Stimulated activated CD4-positive, alpha-beta T cell treated with anti-CD3 and anti-CD28 coated beads, TNF-alpha, amount 100 ng/mL, for 24 hours (primary cell): ENCODE data around the gene RALGAPA2.

Source experiments
- DNase-seq, 3 experiments: peaks; one replicate each; pipeline ENCODE4 v3.0.0-alpha.2; 2020; ENCODE audit warnings: low read depth in 3 of 3

The RALGAPA2 gene

GRCh38 chr20:20712474-20713243 is at the start of gene RALGAPA2:
Gene RALGAPA2, minus strand, starts transcription at chr20:20712644. Its CDS starts 164 bp downstream, at chr20:20712480.
- peak; percentile 91 to 94 (median 92) for DNase-seq

GRCh38 chr20:20761301-20761700 is 48.9 kb upstream of the RALGAPA2 start:
- DNase-seq, result no peak

- DNase-seq, result no peak
These were observed 46.7 kb upstream of the RALGAPA2 start for GRCh38 chr20:20759132-20759531.

DNA sequence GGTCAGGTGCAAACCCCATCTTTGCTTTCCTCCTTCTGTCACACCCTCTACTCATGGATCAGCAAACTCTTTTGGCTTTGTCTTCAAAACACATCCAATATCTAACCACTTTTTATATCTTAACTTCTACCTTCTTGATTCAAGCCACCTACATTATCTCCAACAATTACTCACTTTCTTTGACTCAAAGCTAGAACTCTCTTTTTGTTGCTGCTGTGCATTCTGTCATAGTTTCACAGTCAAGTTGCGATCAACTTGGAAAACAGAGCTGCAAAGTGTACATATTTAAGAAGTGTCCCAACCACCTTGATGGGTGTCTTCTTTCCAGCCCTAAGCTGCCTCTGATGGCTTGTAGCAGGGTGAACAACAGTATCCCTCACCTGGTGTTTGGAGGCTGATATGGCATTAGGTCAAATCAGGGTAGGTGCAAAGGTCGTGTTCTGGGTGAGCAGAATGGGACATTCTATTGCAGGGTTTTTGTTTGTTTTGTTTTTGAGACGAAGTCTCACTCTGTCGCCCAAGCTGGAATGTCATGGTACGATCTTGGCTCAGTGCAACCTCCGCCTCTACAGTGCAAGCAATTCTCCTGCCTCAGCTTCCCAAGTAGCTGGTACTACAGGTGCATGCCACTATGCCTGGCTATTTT is 43.4 kb upstream of the RALGAPA2 start:
- no peak for DNase-seq

DNA sequence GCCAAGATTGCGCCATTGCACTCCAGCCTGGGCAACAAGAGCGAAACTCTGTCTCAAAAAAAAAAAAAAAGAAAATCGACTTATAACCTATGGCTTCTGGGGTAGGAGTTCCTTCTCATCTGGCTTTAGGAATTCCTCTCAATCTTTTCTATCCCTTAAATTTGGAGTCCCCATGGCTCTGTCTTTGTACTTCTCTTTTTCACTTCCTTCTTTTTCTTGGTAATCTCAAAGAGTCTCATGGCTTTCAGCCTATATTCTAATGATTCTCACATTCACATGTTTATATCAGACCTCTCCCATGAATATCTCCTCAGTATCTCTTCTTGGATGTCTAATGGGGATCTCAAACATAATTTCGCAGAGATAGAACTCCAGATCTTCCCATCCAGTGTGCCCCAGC is 42.8 kb upstream of the RALGAPA2 start:
- no peak for DNase-seq

- DNase-seq, result no peak
These were observed 42.3 kb upstream of the RALGAPA2 start for GRCh38 chr20:20754714-20755113.

DNA sequence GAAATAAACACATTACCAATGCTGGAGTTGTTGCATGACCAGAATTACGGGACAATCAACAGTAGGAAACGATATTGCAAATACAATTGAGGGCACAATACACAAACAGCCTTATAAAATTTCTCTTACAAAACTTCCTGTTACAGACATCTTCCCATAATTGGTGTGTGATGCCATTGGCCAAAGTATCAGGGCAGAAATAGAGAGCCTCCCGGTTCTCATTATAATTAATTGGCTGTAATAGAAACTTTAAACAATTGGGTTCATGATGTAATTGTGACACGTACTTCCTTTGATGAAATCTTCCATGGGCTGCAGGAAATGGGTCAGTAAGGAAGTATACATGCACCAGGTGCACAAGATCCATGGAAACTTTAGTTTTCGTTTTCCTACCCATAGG is 40.3 kb upstream of the RALGAPA2 start:
- DNase-seq, result no peak

DNA sequence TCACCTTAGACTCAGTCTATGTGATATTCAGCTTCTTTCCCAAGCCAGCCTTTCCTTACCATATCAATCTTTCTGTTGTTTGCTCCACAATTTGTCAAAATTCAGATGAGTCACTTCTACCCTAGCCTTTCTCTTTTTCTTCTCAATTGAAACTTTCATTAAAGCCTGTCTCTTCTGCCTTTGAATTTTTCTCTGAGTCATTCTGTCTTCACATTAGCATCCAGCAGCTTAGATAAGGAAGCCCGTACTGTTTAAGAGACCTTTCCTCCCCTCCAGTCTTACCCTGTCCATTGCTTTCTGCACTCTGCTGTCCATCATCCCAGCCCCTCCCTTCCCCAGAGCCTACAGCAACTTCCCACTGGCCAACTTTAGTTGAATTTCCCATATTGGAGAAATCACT is 34.9 kb upstream of the RALGAPA2 start:
- DNase-seq, result no peak

DNA sequence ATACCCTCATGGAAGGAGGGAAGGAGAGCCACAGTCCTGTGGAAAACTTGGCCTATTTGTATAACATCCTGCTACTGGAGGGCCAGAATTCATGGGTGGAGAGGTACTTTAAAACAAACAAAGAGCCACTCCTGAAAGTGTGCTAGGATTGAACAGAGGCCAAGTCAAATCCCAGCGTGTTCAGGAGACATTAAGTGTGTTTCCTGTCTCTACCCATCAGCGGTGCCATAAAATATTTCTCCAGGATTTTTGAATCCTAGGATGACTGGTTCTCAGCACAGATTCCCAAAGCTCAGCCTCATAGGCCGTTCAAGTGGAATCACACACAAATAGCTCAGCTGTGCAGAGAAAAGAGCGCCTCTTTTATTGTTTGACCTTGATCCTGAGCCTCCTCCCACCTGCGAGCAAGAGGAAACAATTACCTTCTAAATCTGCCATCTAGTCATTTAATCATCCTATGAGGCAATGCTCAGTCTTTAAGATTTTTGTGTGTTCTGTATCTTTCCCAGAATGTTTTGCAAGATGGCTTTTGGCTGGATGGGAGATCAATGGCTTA is 31.8 kb upstream of the RALGAPA2 start:
- DNase-seq, result no peak

GRCh38 chr20:20743511-20744169 is 31.2 kb upstream of the RALGAPA2 start:
- DNase-seq, result no peak

DNA sequence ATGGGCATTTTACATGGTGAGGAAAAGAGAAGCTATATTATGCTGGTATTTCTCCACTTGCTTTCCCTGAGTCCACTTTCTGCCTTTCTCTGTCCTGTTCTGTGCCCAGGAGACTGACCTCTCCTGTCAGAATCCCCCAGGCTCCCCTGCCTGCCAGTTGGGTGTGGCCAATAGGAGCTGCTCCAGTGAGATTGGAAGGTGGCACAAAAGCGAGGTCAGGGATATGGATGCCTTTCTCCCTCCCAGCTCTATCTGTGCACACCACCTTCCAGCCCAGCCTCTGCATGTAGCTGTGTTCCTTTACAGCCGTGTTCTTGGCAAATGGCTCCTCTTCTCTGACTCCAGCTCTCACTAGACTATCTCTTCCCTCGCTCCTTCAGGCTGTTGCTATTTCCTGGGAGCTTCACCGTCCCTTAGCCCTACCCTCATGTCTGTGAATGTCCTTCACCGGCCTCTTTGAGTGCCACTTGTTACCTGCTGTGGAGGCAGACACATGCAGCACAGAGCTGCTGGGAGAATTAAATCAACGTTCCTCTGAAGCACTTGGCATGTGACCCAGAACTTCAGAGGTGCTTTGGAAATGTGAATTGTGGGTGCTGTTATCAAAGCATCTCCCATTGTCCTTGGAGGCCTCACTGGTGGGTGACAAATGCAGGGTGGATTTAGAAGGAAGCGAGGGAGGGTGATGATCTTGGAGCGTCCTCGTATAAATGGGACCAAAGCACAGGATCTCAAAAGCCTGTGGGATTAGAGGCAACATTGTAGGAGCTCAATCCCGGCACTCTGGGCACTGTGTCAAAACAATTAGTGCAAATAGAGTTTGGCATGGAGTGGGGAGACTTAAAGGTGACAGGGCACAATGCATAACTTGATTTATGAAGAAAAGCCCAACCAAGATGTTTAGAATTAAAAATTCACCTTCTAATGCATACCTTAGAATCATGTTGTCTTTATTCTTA is 28.9 kb upstream of the RALGAPA2 start:
- no peak for DNase-seq

DNA sequence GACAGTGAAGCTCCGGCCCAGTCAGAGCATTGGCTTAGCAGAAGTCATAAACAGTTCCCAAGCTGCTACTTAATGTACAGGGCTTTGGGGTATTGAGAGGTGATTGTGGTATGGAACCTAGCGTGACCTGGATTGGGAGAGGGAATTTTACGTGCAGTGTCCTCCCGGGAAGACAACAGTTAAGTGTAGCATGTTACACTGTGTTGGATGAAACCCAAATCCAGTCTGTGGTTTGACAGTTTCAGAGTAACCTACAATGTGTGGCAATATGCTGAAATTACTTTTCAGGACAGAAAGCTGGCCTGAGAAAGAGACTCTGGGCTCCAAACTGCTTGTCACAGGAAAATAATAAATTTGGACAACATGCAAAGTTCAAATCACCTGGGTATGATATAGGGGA is 28.1 kb upstream of the RALGAPA2 start:
- DNase-seq, result no peak

- no peak for DNase-seq
These were observed 24.7 kb upstream of the RALGAPA2 start for GRCh38 chr20:20737158-20737557.

DNA sequence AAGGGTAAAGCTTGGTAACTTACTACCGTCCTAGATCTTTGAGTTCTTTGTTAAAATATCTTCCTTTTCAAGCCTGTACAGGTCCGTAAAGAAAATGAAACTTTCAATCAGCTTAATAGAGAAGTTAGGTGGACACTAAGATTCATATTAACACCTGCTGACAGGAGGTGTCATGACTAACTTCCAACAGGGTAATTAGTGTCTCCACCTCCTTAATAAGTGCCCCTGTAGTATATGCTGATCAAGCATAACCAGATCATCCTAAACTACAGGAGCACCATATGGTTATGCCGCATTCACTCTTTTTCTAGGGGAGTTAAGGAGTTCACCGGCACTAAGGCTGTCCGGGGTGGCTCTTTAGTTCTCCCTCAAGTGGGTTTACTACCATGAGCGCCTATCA is 23.9 kb upstream of the RALGAPA2 start:
- no peak for DNase-seq

GRCh38 chr20:20734475-20734948 is 22.1 kb upstream of the RALGAPA2 start:
- DNase-seq, result no peak

DNA sequence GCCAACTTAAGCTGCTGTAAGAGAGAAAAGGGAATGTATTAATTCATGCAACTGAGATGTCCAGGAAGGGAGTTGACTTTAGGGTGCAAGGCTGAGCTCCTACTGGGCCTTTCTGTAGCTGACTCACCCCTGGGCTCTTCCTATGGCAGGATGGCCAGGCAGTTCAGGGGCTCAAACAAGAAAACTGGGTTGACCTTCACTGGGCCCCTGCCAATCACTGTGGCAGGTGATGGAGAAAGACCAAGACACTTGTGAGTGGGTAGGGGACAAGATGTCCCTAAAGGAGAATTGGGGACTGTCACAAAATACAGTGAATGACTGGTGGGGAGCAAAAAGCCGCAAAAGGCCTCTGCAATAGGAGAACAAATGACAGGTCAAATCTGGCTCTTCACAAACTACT is 21.5 kb upstream of the RALGAPA2 start:
- DNase-seq, result no peak

DNA sequence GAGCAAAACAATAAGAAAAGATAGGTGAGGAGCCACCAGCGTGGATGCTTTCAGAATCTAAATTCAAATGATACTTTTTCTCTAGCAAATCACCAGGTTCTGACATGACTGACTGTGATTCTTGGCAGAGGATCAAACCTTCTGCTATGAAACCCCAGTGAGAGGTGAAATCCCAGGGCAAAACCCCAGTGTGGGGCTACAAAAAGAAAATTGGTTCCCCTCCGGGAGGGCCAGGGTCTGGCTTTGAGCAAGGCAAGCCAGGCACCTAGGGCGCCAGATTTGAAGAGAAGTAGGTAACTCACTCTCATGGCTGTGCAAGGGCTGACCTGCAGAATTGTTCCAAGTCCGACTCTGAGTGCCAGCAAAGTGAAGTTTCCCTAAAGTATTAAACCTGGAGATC is 20.2 kb upstream of the RALGAPA2 start:
- no peak for DNase-seq

DNA sequence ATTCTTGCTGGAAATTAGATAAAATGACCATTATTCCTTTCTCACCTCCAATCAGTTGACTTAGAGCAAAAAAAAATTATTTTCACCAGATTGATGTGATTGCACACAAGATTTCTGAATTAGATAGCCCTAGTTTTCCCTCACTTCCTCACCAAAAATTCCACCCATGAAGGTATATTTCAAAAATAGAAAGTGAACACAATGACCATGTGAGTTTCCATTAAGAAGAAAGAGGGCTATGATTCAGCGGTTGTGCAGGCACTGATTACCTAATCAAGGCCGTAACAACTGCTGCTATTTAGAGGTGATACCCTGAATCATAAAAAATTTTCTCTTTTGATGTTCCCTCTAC is 19.5 kb upstream of the RALGAPA2 start:
- DNase-seq, result no peak

- DNase-seq, result no peak
These were observed 18.8 kb upstream of the RALGAPA2 start for GRCh38 chr20:20731000-20731944.

- DNase-seq, result no peak
These were observed 17.1 kb upstream of the RALGAPA2 start for GRCh38 chr20:20729563-20729962.
